Renal cortical epithelial cell (primary cell): ENCODE measurements around the gene NEUROG3. TPM values are rescaled to one million over a fixed set of nuclear protein-coding genes. Genes with fewer than 3 reads are reported as not detected.

Source experiments
- total RNA-seq: library from RNA; depleted of rRNA; stranded (reverse); fragments of >200 nt; gene quantifications from 2 replicates; pipeline ENCODE4 v1.2.3, GENCODE V29; 2014

NEUROG3 gene
- total RNA-seq, 1 donor from 2014 or later, result not detected

Other genes starting within 250 kb of the NEUROG3 start
- 0.05 TPM in 1 of 2 replicates, not detected in the other for gene TACR2, start 156.5 kb downstream of the NEUROG3 start, total RNA-seq
- gene TSPAN15, start 122.0 kb downstream of the NEUROG3 start, total RNA-seq, result 56.6 and 63.0 TPM in 2 replicates
- 2.3 and 2.9 TPM in 2 replicates for gene FAM241B, start 56.8 kb upstream of the NEUROG3 start, total RNA-seq
- gene COL13A1, start 228.5 kb upstream of the NEUROG3 start, total RNA-seq, result 0.35 and 0.87 TPM in 2 replicates